ENCODE data around the gene NPR1. TPM values are rescaled to one million over a fixed set of nuclear protein-coding genes. Genes with fewer than 3 reads are reported as not detected.

NPR1 gene
- total and polyA plus RNA-seq, 2 experiments from 2014 or later, result 3.7 to 9.0 TPM

DNA sequence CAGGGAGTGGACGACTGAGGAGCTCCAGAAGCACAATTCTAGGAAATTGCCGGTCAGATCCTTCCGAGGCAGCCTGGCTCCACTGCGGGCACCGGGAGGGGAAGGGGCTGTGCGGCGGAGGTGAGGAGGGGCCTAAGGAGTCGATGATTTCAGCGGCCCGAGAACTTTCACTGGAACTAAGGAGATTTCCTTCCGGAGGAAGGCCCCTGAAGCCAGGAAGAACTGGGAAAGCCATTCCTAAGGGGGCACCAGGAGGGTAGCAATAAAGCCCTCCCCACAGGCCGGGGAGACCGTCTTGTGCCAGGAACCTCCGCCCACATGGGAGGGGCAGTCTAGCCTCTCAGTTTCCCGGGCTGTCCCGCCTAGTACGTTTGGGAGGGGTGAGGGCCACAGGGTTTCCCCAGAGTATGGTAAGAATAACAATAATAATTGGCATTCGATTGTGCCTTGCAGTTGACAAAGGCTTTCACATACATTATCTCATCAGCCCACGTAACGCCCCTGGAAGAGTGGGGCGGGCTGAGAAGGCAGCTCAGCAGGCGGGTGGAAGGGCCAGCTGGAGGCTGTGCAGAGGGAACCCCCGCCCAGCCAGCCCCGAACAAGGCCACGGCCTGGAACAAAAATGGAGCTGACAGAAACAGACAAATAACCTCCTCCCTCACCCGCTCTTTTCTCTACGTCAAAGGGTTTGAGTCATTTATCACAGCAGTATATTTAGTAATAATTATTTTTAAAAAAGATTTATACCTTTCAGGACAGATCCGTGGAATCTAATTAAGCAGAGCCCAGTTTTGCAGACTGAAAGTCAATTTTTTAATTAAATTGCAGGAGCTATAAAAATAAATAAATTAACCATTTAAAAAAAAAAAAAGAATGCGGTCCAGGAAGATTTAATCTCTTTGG, 19.8 kb downstream of the NPR1 start:
- H2AFZ ChIP-seq, result peak overlapping the region; percentile 97

DNA sequence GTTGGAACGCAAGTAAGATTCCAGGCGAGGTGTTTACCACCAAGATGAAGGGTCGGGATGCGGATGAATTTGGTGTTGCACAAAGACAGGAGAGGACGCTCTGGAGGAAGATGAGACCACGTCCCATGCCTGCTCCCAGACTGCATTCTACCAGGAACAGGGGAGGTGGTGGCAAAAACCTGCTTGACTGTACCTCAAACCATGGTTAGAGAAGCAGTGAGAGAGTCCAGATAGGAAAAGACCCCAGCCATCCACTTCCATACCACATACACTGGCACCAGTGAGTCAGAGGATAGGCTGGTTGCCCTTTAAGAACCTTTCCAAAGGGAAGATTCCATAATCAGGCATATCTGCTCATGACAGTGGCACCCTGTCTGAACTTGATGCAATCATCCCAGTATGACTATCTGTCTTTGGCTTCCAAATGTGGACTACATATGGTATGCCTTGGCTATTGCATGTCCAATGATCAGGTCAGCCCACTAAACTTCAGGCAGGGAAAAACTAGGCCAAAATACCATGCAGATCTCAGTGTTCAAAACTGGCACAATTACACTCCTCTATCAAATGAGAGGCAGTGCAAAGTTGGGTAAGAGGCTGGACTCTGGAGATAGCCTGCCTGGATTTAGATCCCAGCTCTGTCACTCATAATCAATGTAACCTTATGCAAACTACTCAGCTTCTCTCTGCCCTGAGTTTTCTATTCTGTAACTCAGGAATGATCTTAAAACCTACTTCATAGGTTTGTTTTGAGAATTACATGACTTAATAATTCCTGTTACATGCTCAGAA, 20.6 kb downstream of the NPR1 start:
- Histone ChIP-seq H3K9me2 (ENCODE audit: insufficient read depth) (no peaks in the 10 kb centered on the region; the same call in 1 of the 2 replicates), H3K36me3 (ENCODE audit: insufficient read depth) (no peaks in the 10 kb centered on the region), H2AFZ (no peak overlapping the region; the same call in 1 of the 2 replicates), H3K27me3 (ENCODE audit: insufficient read depth) (no peaks in the 10 kb centered on the region), H3K27ac (ENCODE audit: low read depth) (no peak overlapping the region), H3K4me1 (ENCODE audit: insufficient read depth) (peaks cover 27% of the 10 kb centered on the region), H3K79me2 (replicated peaks; ENCODE audit: insufficient read depth) (no peaks in the 10 kb centered on the region), H3K4me3 (no peak overlapping the region), H4K20me1 (replicated peaks; ENCODE audit: insufficient read depth) (no peaks in the 10 kb centered on the region), H3F3A (replicated peaks; ENCODE audit: low read depth) (peaks cover 12% of the 10 kb centered on the region), H3K4me2 (peak overlapping the region; percentile 73; the same call in 1 of the 2 replicates)
- Mint-ChIP-seq H3K27ac (peak overlapping the region; percentile 68; the same call in 1 of the 2 replicates), H3K4me3 (no peak overlapping the region), H3K36me3 (ENCODE audit: low read depth) (no peaks in the 10 kb centered on the region), H3K27me3 (ENCODE audit: insufficient read depth, low read depth, poor library complexity) (peaks cover 12% of the 10 kb centered on the region), H3K4me1 (peaks cover 25% of the 10 kb centered on the region), H3K9me3 (no peaks in the 10 kb centered on the region)
- no peak for DNase-seq (ENCODE audit: low spot score)
- no peak for ATAC-seq
- no peak for TF ChIP-seq CREB1 (CRISPR knock-in tag; IDR thresholded peaks at IDR 0.05; ENCODE audit: low read depth)
- TF ChIP-seq NANOG (IDR thresholded peaks at IDR 0.05; ENCODE audit: borderline replicate concordance), result no peak
- TF ChIP-seq, protein P1, sequence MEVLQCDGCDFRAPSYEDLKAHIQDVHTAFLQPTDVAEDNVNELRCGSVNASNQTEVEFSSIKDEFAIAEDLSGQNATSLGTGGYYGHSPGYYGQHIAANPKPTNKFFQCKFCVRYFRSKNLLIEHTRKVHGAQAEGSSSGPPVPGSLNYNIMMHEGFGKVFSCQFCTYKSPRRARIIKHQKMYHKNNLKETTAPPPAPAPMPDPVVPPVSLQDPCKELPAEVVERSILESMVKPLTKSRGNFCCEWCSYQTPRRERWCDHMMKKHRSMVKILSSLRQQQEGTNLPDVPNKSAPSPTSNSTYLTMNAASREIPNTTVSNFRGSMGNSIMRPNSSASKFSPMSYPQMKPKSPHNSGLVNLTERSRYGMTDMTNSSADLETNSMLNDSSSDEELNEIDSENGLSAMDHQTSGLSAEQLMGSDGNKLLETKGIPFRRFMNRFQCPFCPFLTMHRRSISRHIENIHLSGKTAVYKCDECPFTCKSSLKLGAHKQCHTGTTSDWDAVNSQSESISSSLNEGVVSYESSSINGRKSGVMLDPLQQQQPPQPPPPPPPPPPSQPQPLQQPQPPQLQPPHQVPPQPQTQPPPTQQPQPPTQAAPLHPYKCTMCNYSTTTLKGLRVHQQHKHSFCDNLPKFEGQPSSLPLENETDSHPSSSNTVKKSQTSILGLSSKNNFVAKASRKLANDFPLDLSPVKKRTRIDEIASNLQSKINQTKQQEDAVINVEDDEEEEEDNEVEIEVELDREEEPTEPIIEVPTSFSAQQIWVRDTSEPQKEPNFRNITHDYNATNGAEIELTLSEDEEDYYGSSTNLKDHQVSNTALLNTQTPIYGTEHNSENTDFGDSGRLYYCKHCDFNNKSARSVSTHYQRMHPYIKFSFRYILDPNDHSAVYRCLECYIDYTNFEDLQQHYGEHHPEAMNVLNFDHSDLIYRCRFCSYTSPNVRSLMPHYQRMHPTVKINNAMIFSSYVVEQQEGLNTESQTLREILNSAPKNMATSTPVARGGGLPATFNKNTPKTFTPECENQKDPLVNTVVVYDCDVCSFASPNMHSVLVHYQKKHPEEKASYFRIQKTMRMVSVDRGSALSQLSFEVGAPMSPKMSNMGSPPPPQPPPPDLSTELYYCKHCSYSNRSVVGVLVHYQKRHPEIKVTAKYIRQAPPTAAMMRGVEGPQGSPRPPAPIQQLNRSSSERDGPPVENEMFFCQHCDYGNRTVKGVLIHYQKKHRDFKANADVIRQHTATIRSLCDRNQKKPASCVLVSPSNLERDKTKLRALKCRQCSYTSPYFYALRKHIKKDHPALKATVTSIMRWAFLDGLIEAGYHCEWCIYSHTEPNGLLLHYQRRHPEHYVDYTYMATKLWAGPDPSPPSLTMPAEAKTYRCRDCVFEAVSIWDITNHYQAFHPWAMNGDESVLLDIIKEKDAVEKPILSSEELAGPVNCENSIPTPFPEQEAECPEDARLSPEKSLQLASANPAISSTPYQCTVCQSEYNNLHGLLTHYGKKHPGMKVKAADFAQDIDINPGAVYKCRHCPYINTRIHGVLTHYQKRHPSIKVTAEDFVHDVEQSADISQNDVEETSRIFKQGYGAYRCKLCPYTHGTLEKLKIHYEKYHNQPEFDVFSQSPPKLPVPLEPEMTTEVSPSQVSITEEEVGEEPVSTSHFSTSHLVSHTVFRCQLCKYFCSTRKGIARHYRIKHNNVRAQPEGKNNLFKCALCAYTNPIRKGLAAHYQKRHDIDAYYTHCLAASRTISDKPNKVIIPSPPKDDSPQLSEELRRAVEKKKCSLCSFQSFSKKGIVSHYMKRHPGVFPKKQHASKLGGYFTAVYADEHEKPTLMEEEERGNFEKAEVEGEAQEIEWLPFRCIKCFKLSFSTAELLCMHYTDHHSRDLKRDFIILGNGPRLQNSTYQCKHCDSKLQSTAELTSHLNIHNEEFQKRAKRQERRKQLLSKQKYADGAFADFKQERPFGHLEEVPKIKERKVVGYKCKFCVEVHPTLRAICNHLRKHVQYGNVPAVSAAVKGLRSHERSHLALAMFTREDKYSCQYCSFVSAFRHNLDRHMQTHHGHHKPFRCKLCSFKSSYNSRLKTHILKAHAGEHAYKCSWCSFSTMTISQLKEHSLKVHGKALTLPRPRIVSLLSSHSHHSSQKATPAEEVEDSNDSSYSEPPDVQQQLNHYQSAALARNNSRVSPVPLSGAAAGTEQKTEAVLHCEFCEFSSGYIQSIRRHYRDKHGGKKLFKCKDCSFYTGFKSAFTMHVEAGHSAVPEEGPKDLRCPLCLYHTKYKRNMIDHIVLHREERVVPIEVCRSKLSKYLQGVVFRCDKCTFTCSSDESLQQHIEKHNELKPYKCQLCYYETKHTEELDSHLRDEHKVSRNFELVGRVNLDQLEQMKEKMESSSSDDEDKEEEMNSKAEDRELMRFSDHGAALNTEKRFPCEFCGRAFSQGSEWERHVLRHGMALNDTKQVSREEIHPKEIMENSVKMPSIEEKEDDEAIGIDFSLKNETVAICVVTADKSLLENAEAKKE (CRISPR knock-in tag; IDR thresholded peaks at IDR 0.05), result no peak
- TF ChIP-seq, protein P2, sequence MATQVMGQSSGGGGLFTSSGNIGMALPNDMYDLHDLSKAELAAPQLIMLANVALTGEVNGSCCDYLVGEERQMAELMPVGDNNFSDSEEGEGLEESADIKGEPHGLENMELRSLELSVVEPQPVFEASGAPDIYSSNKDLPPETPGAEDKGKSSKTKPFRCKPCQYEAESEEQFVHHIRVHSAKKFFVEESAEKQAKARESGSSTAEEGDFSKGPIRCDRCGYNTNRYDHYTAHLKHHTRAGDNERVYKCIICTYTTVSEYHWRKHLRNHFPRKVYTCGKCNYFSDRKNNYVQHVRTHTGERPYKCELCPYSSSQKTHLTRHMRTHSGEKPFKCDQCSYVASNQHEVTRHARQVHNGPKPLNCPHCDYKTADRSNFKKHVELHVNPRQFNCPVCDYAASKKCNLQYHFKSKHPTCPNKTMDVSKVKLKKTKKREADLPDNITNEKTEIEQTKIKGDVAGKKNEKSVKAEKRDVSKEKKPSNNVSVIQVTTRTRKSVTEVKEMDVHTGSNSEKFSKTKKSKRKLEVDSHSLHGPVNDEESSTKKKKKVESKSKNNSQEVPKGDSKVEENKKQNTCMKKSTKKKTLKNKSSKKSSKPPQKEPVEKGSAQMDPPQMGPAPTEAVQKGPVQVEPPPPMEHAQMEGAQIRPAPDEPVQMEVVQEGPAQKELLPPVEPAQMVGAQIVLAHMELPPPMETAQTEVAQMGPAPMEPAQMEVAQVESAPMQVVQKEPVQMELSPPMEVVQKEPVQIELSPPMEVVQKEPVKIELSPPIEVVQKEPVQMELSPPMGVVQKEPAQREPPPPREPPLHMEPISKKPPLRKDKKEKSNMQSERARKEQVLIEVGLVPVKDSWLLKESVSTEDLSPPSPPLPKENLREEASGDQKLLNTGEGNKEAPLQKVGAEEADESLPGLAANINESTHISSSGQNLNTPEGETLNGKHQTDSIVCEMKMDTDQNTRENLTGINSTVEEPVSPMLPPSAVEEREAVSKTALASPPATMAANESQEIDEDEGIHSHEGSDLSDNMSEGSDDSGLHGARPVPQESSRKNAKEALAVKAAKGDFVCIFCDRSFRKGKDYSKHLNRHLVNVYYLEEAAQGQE (IDR thresholded peaks at IDR 0.05; ENCODE audit: unreplicated experiment), result no peak
- TF ChIP-seq ZNF114 (CRISPR knock-in tag; IDR thresholded peaks at IDR 0.05), result no peak
- TF ChIP-seq ZNF331 (CRISPR knock-in tag; IDR thresholded peaks at IDR 0.05; ENCODE audit: low read depth), result no peak
- TF ChIP-seq POLR2AphosphoS5 (IDR thresholded peaks at IDR 0.05; ENCODE audit: low read depth), result no peak

More for the DNA sequence above, 19.8 kb downstream of the NPR1 start:
- peaks cover 27% of the 10 kb centered on the region for H3K4me1 ChIP-seq (ENCODE audit: insufficient read depth)
- peak overlapping the region; percentile 33; the same call in 1 of the 2 replicates for H3K4me3 ChIP-seq
- H4K20me1 ChIP-seq (replicated peaks; ENCODE audit: insufficient read depth), result no peaks in the 10 kb centered on the region
- H3K4me2 ChIP-seq, result peak overlapping the region; percentile 73
- Mint-ChIP-seq H3K27ac (peak overlapping the region; percentile 96), H3K9me3 (no peaks in the 10 kb centered on the region), H3K4me1 (peaks cover 27% of the 10 kb centered on the region), H3K27me3 (ENCODE audit: insufficient read depth, low read depth, poor library complexity) (peaks cover 11% of the 10 kb centered on the region), H3K36me3 (ENCODE audit: low read depth) (no peaks in the 10 kb centered on the region), H3K4me3 (peak overlapping the region; percentile 32; the same call in 1 of the 3 replicates)
- H3K27me3 ChIP-seq (ENCODE audit: insufficient read depth), result no peaks in the 10 kb centered on the region
- TF ChIP-seq POLR2AphosphoS5 (IDR thresholded peaks at IDR 0.05; ENCODE audit: low read depth) (peak; percentile 26; the same call in 1 of the 2 replicates), EZH2phosphoT487 (IDR thresholded peaks at IDR 0.05; ENCODE audit: unreplicated experiment) (no peak), NANOG (IDR thresholded peaks at IDR 0.05; ENCODE audit: borderline replicate concordance) (no peak)
- H3K36me3 ChIP-seq (ENCODE audit: insufficient read depth), result no peaks in the 10 kb centered on the region
- H3F3A ChIP-seq (replicated peaks; ENCODE audit: low read depth), result peaks cover 12% of the 10 kb centered on the region
- H3K9me2 ChIP-seq (ENCODE audit: insufficient read depth), result no peaks in the 10 kb centered on the region; the same call in 1 of the 2 replicates
- DNase-seq (ENCODE audit: low spot score) (peak; percentile 66), ATAC-seq (peak; percentile 75)
- peak overlapping the region; percentile 95 for H3K27ac ChIP-seq (ENCODE audit: low read depth)
- H3K79me2 ChIP-seq (replicated peaks; ENCODE audit: insufficient read depth), result no peaks in the 10 kb centered on the region

All from GM23338 (cell line).